Bone marrow (tissue), 2 donors: ENCODE data around the gene AGBL4.

Experiments
- DNase-seq, 2 donors: peaks; one replicate each; lab custom pipeline; 2025; lab: John Stamatoyannopoulos, UW

The AGBL4 gene

GRCh38 chr1:48654606-48655210 is 1369.0 kb downstream of the AGBL4 start:
- DNase-seq, result no peak

- DNase-seq, result no peak
These were observed 1371.4 kb downstream of the AGBL4 start for GRCh38 chr1:48652334-48652733.

DNA sequence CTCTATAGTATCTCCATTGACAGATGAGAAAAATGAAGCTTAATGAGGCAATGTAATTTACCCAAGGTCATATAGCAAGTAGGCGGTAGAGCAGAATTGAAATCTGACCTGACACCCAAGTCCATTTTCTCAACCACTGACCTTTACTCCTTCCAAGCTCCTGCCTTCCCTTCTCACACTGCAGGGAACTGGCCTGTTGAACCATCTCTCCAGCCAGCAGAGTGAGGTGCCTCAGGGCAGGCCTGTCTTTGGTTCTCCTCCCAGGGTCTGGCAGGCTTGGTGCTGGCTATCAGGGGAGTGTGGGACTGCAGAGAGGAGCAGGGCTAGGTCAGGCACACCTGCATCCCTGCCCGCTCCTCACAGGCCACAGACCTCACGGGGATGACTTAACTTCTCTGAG is 1373.9 kb downstream of the AGBL4 start:
- no peak for DNase-seq

- no peak for DNase-seq
These were observed 1377.9 kb downstream of the AGBL4 start for GRCh38 chr1:48645883-48646282.

- no peak for DNase-seq
These were observed 1378.7 kb downstream of the AGBL4 start for GRCh38 chr1:48644905-48645605.

DNA sequence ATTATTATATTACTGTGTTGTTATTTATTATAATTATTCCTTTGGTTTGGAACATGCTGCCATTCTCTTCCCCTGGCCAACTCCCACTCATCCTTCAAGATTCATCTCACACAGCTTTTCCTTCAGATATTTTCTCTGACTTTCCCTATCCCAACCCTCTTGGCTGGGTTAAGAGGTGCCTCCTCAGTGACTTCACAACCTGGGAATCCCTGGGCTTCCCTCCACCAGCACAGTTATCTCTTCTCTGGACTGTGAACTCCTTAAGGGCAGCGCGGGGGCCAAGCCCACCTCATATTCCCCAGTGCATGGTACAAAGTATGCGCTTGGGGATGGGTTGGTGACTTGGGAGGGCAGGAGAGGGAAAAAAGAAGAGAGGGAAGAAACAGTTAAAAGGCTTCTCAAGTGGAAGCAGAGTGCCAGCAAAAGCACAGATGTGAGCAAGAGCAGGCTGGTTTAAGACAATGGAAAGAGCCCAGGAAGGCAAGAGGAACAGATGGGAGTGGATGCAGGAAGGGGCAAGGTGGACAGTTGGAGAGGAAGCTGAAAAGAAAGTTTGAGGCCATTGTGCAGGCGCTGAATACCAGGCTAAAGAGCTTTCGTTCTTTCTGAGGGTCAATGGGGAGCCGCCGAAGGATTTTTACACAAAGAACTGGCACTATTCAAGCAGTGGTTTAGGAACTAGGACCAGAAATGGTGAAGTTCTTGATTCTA is 1379.4 kb downstream of the AGBL4 start:
- DNase-seq, result no peak

- DNase-seq, result no peak
These were observed 1380.6 kb downstream of the AGBL4 start for GRCh38 chr1:48643193-48643592.

GRCh38 chr1:48640836-48641492 is 1382.8 kb downstream of the AGBL4 start:
- DNase-seq, result no peak

DNA sequence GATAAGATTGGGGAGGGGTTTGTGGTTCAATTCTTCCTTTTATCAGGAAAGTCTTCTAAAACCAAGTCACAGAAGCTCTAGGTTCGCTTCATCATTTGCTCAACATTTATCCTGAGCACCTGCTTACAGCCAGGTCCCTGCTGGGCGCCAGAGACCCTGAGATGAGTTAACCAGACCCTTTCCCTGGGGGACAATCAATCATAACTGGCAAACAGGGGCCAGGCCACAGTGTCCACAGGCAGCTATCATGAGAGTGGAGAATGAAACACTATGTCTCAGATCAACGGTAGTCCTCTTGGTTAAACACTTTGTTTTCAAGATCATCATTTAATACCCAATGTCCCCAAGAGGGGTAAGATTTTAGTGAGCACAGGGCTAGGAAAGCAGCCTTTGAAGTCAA is 1393.9 kb downstream of the AGBL4 start:
- no peak for DNase-seq

DNA sequence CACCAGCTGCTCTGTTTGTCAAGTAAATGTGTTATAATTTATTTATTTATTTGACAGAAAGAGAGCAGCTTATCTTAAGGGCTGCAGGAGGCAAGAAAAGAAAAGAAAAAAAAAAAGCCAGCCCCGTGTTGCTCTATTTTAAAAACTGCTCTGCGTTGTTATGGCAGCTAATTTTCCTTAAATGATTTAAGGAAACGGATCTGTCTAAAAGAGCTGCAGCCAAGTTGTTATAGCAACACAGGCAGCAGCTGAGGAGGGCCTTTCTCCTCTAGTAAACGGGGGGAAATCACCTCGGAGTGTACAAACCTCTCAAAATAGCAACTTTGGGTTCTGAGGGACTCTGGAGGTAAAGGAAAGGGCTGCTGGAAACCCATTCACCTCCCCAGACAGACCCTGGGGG is 1396.3 kb downstream of the AGBL4 start:
- no peak for DNase-seq

- no peak for DNase-seq
These were observed 1404.2 kb downstream of the AGBL4 start for GRCh38 chr1:48619539-48619938.

- no peak for DNase-seq
These were observed 1406.5 kb downstream of the AGBL4 start for GRCh38 chr1:48617252-48617651.

- no peak for DNase-seq
These were observed 1407.0 kb downstream of the AGBL4 start for GRCh38 chr1:48616710-48617109.

DNA sequence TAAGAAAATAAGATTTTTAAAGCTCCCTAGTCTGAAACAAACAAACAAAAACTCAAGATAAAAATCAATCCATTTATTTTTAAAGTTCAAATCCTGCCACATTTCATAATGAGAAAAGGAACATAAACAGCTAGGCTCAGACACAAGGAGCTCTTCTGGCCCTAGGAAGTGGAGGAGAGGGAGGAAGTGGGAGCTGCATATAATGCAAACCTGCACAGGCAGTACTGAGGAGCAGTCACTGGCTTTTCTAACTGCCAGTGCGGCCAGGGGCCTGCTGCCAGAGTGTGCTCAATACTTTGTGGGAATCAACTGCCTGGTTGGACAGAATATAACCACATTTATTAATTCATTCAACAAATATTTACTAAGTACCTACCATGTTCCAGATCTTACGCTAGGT is 1411.9 kb downstream of the AGBL4 start:
- no peak for DNase-seq

DNA sequence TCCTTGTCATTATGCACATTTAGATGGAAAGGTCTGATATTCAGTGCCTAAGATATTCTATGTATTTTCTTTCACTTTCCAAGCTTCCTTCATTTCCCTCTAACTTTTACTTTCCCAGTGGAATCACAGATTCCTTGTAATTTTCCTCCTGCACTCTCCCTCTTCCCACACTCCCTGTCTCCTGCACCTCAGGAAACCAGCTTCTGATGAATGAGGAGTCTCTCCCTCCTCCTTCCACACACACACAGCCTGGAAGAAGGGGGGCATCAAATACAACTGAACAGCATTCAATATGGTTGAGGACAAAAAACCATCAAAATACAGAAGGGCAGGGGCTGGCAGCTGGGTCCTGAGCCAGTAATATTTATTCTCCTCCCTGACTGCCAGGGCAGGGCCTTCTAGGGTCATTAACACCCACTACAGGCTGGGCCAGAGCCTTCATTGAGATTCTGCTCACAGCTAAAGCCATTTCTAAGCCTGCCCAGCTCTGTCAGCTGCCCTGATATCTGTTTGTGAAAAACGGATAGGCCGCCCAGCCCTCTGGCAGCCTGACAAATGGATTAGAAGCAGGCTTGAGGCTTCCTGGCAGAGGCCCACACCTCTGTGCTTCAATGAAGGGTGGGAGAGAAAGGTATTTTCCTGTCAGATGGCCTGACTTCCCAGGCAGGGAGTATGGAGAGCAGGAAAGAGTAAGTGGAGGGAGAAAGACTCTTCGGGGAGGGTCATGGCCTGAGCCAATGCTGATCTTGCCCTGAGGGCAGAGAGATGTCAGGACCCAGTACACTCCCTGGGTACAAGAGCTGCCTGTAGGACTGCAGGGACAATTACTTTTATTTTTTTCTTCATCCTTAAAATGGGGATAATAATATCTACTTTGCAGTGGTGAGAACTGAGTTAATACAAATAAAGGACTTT is 1412.9 kb downstream of the AGBL4 start:
- DNase-seq, result no peak

DNA sequence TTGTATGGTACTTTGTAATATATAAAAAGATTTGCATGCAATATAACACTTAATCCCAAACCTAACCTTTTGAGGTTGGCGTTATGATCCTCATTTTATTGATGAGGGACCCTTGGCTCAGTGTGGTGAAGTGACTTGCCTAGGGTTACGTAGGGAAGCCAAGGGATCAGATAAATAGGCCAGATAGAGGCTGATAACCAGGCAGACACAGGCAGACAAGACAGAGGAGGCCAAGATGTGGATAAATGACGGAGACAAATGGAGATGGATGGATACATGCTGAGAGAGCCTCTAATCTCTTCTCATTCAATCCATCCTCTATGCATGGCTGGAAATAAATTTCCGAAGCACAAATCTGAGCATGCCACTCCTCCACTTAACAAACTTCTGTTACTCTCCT is 1414.9 kb downstream of the AGBL4 start:
- DNase-seq, result no peak

DNA sequence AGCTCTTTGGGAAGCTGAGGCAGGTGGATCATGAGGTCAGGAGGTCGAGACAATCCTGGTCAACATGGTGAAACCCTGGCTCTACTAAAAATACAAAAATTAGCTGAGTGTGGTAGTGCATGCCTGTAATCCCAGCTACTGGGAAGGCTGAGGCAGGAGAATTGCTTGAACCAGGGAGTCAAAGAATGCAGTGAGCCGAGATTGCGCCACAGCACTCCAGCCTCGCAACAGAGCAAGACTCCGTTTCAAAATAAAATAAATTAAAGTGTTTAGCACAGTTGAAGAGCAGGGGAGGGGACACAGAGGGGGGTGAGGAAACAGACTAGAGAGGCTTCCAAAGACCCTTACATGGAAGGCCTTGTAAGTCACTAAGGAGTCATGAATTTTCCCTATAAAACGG is 1420.5 kb downstream of the AGBL4 start:
- no peak for DNase-seq

GRCh38 chr1:48602349-48602748 is 1421.4 kb downstream of the AGBL4 start:
- no peak for DNase-seq

DNA sequence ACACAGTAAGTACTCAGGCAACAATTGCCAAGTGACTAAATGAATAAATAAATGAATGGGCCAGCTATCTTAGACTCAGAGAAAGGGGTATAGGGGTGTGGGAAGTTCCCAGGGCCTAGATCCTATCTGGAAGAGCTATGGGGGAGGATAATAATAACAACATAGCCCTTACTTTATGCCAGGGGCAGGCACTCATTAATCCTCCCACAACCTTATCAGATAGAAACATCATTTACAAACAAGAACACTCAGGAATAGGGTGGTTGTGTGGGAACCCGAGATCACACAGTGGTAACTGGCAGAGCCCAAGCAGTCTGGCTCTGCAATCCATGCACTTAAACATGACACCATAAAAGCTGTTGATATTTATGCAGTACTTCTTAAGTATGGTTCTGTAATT is 1423.6 kb downstream of the AGBL4 start:
- DNase-seq, result no peak

- no peak for DNase-seq
These were observed 1426.1 kb downstream of the AGBL4 start for GRCh38 chr1:48597663-48598062.

DNA sequence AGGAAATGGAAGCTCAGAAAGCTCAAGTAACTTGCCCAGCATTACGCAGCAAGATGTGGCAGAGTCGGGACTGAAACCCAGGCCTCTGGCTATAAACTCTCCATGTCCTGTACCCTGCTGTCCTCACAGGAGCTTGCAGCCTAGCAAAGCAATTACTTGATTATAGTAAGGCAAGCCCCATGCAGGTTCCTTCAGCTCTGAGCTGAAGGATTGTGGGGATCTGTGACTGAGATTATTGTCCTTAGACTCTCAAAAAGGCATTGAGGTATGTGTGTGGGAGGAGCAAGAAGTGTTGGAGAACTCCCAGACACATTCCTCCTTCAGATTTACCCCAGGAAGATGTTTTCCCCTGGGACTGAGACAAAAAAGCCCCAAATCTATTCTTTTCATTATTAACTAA is 1427.7 kb downstream of the AGBL4 start:
- DNase-seq, result no peak

DNA sequence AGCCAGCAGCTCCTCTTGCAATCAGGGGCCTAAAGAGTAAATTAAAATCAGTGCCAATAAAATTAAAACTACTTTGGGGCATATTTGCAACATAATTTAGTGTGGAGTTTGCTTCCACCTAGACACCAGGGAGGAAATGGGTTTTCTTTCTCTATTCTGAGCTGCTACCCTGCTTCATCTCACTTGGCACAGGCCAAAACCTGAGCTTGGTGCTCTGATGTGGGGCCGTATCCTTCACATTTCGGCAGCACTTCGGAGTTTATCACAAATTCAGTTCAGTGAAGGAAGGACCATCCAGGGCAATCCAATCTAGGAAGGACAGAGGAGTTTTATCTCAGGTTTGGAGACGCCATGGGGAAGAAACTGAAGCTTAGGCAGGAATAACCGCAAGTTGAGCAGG is 1428.1 kb downstream of the AGBL4 start:
- no peak for DNase-seq
